GM21423 (cell line): ENCODE results near the gene ADGRL3.
"Not testable (repeated sequence)": the region's sequence is repeated elsewhere in the genome, so short reads cannot be mapped to it uniquely, and the experiment has no call there.

Source experiments
- ATAC-seq: cut with Tn5 transposase; IDR thresholded peaks from one replicate; pipeline ENCODE4 v1.9.1; 2021; ENCODE audit warnings: mild to moderate bottlenecking, moderate library complexity; ENCODE audit not compliant: unreplicated experiment

The ADGRL3 gene

GRCh38 chr4:61771056-61771455 is 570.9 kb downstream of the ADGRL3 start:
- no peak for ATAC-seq

GRCh38 chr4:61772126-61772525 is 572.0 kb downstream of the ADGRL3 start:
- no peak for ATAC-seq

GRCh38 chr4:61773655-61774245 is 573.6 kb downstream of the ADGRL3 start:
- ATAC-seq: no peak

GRCh38 chr4:61782133-61782532 is 582.0 kb downstream of the ADGRL3 start:
- no peak for ATAC-seq

GRCh38 chr4:61783050-61783449 is 582.9 kb downstream of the ADGRL3 start:
- ATAC-seq: no peak

- no peak for ATAC-seq
These were observed 585.6 kb downstream of the ADGRL3 start for GRCh38 chr4:61785761-61786160.

- ATAC-seq: no peak
These were observed 586.1 kb downstream of the ADGRL3 start for GRCh38 chr4:61786211-61786610.

GRCh38 chr4:61795998-61796397 is 595.9 kb downstream of the ADGRL3 start:
- no peak for ATAC-seq

GRCh38 chr4:61799794-61800193 is 599.7 kb downstream of the ADGRL3 start:
- no peak for ATAC-seq

GRCh38 chr4:61805227-61805626 is 605.1 kb downstream of the ADGRL3 start:
- ATAC-seq: no peak

GRCh38 chr4:61805979-61806378 is 605.9 kb downstream of the ADGRL3 start:
- no peak for ATAC-seq

- ATAC-seq: no peak
These were observed 612.0 kb downstream of the ADGRL3 start for GRCh38 chr4:61812171-61812570.

- no peak for ATAC-seq
These were observed 616.9 kb downstream of the ADGRL3 start for GRCh38 chr4:61817071-61817470.

- ATAC-seq: no peak
These were observed 620.0 kb downstream of the ADGRL3 start for GRCh38 chr4:61820136-61820535.

GRCh38 chr4:61824454-61824853 is 624.3 kb downstream of the ADGRL3 start:
- ATAC-seq: no peak

- no peak for ATAC-seq
These were observed 627.8 kb downstream of the ADGRL3 start for GRCh38 chr4:61827907-61828391.

GRCh38 chr4:61828960-61829359 is 628.8 kb downstream of the ADGRL3 start:
- no peak for ATAC-seq

GRCh38 chr4:61831987-61832386 is 631.9 kb downstream of the ADGRL3 start:
- no peak for ATAC-seq

GRCh38 chr4:61837395-61837794 is 637.3 kb downstream of the ADGRL3 start:
- no peak for ATAC-seq

- ATAC-seq: no peak
These were observed 637.9 kb downstream of the ADGRL3 start for GRCh38 chr4:61838072-61838471.

- no peak for ATAC-seq
These were observed 641.6 kb downstream of the ADGRL3 start for GRCh38 chr4:61841714-61842113.

GRCh38 chr4:61851126-61851525 is 651.0 kb downstream of the ADGRL3 start:
- ATAC-seq: no peak

- ATAC-seq: not testable (repeated sequence)
These were observed 652.0 kb downstream of the ADGRL3 start for GRCh38 chr4:61852105-61852504.
